Right hindlimb (tissue), 1 donor: ENCODE data around the gene CFAP299.
"Not testable (repeated sequence)": the region's sequence is repeated elsewhere in the genome, so short reads cannot be mapped to it uniquely, and the experiment has no call there.

Experiments
- DNase-seq: peaks from one replicate; pipeline ENCODE4 v3.0.0-alpha.2; 2018

The CFAP299 gene

DNA sequence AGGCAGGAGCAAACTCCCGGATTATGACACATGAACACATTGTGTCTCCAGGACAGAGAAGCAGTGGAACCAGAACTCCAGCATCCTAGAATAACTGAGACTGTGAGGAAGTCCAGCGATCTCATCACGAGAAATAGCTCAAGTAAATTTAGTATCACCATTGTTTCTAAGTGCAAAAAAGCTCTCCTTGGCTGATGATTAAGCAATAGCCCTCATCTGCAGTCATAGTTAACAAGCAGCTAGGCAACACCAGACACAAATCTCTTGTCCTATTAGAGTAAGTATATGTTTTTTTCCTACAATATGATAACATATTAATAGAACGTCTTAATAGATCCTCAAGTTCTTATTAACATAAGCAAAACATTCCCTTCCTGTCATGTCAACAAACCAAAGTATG lies 2.4 kb upstream of the CFAP299 start:
- no peak for DNase-seq

- no peak for DNase-seq
These were observed 962 bp upstream of the CFAP299 start for GRCh38 chr4:80334568-80334967.

GRCh38 chr4:80335226-80335553 lies 340 bp upstream of the CFAP299 start:
- DNase-seq = no peak

- DNase-seq = peak; percentile 24
These were observed 1.1 kb downstream of the CFAP299 start for GRCh38 chr4:80336582-80336981.

- no peak for DNase-seq
These were observed 4.5 kb downstream of the CFAP299 start for GRCh38 chr4:80340036-80340435.

- DNase-seq = not testable (repeated sequence)
These were observed 7.2 kb downstream of the CFAP299 start for GRCh38 chr4:80342684-80343083.

- DNase-seq = no peak
These were observed 8.4 kb downstream of the CFAP299 start for GRCh38 chr4:80343887-80344286.

DNA sequence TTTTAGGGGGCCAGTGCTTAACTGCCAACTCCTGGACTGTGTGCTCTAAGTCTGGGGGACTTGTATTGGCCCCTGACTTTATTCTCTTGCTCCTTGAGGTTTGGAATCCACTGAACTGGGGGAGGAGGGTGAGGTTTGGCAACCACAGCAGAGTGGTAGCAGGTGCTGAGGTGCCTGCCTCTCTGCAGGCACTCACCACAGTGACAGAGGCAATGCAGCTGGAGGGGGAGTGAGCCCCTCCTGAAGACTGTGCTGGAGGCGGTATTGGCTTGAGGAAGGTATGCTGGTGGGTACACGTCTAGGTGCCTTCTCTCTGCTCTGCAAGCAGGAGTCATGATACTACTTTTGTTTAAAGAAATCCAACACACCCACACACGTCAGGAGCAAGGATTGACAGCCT lies 24.6 kb downstream of the CFAP299 start:
- DNase-seq = no peak

GRCh38 chr4:80360900-80361299 lies 25.4 kb downstream of the CFAP299 start:
- no peak for DNase-seq

DNA sequence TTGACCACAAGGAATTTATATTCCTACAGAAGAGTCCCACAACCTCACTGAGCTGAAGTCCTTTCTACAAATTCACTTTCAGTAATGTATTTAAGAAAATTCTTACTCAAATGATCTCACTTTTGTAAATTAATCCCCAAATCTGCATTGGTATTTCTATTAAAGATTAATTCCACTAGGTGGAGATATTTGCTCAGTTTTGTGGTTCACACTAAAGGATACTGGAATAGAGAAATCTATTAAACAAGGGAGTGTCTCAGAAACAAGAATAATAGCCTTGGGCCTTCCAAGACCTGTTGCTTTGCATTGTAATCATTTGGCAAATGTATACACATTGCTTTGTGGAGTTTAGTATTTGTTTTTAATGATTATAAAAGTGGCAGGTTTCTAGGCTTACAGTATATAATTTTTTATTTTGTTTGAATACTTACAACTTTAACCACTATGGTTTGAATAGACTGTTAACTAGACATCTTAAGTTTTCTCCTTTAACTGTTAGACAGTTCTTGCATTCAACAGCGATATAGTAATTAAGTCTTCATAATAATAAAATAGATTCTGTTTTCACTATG lies 25.9 kb downstream of the CFAP299 start:
- DNase-seq = no peak

GRCh38 chr4:80362578-80363181 lies 27.1 kb downstream of the CFAP299 start:
- peak; percentile 73 for DNase-seq

- DNase-seq = peak; percentile 68
These were observed 30.4 kb downstream of the CFAP299 start for GRCh38 chr4:80365928-80366327.

DNA sequence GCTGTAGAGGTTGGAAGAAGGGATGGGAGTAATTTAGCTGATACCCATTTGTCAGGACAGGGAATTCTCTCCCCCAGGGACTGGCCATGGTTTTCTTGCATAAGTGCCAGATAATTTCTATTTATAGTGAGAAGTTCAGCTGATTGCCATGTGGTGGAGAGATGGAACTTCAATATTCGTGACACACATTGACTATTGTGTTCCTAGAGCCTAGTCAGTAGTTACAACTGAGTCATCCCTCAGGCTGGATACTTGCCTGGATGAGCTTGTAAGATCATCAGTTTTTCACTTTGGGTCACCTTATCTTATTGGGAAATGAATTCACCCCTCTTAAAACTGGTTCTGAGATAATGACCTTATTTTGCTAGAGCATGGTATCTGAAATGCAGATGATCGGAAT lies 32.2 kb downstream of the CFAP299 start:
- no peak for DNase-seq

GRCh38 chr4:80370635-80371034 lies 35.1 kb downstream of the CFAP299 start:
- DNase-seq = no peak

DNA sequence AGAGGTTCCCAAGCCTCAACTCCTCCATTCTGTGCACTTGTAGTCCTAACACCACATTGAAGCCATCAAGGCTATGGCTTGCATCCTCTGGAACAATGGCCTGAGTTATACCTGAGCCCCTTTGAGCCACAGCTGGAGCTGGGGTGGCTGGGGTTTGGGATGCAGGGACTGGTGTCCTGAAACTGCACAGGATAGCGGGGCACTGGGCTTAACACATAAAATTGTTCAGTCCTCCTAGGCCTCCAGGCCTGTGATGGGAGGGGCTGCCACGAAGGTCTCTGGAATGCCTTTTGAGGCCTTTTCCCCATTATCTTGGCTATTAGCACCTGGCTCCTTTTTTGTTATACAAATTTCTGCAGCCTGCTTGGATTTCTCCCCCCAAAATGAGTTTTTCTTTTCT lies 35.5 kb downstream of the CFAP299 start:
- no peak for DNase-seq

DNA sequence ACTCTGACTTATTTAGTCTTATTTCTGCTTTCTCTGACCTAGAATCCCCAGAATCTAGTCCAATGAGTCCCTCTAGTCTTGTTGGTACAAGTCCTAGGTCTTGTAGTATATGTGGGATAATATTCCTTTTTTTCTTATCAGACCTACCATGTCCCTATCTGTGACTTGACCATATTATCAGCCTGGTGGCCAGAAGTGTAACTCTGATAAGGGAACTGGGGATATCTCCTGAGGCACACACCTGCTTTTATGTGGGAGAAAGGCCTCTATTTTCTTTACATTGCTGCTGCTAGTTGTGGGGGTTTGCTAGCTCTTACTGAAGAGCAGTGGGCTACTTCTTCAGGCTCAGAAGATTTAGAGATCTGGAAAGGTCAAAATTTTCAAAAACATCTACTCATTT lies 38.6 kb downstream of the CFAP299 start:
- no peak for DNase-seq

GRCh38 chr4:80382090-80382832 lies 46.7 kb downstream of the CFAP299 start:
- DNase-seq = no peak

DNA sequence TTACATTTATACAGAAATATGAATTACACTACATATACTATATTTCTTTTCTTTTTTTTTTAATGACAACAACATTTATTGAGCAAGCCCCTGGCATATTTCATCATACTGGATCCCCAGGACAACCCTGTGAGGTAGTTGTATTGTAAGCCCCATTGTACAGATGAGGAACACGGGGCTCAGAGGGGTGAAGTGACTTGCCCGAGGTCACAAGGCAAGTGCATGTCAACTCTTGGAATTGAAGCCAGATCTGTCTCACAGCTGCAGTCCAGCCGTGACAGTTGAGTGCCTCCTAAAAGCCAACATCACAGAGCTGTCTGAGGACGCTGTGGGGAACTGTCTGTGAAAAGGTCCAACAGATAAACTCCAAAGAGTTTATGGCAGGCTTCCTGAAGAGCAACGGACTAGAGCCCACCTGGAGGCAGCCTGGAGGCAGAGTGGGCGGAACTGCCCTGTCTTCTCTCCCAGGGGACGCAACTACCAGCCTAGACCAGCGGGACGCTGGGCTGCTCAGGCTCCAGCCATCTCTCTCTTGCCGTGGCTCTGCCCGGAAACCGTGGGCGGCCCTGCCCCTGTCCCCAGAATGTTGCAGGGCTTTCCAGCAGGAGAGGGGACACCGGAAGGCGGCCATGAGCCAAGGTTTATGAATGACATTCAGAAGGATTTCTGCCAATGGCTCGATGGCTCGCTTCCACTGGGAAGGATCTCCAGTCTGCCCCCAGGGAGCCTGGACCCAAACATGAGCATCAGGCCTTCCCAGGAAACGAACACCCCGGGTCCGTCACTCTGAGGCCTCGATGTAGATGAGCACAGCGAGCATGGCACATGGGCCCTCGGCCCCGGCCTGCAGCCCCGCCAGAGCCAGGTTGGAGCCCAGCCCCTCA lies 50.1 kb downstream of the CFAP299 start:
- no peak for DNase-seq

DNA sequence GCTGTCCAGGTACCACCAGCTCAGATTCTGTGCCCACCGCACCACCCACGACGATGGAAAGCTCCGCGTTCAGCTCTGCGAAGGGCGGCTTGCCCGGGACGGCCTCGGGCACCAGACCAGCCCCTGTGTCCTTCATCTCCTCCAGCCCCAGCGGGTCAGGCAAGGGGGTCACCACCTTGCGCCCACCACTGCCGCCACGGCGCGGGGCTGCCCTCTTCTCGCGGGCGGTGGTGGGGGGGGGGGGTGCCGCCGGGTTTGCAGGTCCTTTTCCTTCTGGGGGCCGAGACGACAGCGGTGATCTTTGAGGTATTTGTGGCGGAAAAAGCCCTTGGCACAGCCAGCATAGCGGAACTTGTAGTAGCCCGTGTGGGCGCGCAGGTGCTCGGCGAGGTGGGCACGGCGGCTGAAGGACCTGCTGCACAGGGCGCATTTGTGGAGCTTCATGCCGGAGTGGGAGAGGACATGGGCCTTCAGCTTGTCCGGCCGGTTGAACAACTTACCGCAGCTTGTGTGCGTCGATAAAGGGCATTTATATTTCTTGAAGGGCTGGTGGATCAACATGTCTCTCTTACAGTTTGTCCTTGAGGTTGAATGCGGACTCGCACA lies 50.9 kb downstream of the CFAP299 start:
- no peak for DNase-seq

- DNase-seq = no peak
These were observed 52.1 kb downstream of the CFAP299 start for GRCh38 chr4:80387390-80388283.

DNA sequence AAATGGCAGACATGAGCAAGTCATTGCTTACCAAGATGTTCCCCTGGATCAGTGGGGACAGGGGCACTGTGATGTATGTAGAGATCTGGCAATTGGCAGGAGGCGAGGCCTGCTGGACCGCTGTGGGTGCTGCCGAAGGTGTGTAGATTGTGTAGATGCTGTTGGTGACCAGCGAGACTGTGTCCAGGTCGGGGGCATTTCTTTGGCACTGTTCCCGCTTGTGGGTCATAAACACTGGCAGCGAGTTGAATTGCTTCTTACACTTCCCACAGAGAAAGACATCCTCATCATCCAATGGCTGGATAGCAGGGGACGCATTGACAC lies 52.7 kb downstream of the CFAP299 start:
- DNase-seq = no peak

DNA sequence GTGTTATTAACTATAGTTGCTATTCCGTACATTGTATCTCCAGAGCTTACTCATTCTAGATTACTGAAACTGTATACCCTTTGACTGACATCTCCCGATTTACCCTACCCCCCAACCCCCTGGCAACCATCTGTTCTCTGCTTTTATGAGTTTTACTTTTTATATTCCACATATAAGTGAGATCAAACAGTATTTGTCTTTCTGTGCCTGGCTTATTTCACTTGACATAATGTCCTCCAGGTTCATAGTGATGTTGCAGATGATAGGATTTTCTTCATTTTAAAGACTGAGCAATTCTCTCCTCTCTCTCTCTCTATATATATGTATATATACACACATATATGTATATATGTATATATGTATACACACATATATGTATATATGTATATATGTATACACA lies 54.6 kb downstream of the CFAP299 start:
- no peak for DNase-seq
